Measurements from ENCODE around the gene RAET1E.

RAET1E gene

GRCh38 chr6:149861603-149862423, 36.1 kb downstream of the RAET1E start:
- Histone ChIP-seq H3K36me3 (replicated peaks; ENCODE audit: insufficient read depth, low read length) (no peaks in the 10 kb centered on the region), H3K4me3 (ENCODE audit: low read length) (no peak overlapping the region)

GRCh38 chr6:149860834-149861602, 36.9 kb downstream of the RAET1E start:
- Histone ChIP-seq H3K9me3 (replicated peaks; ENCODE audit: insufficient read depth, low read length) (no peaks in the 10 kb centered on the region), H4K20me1 (ENCODE audit: insufficient read depth, low read length) (no peaks in the 10 kb centered on the region), H3K79me2 (ENCODE audit: low read length) (no peaks in the 10 kb centered on the region), H3K4me2 (ENCODE audit: low read depth, low read length) (no peak overlapping the region), H3K9ac (ENCODE audit: low read length) (no peak overlapping the region), H3K4me1 (ENCODE audit: low read length) (no peaks in the 10 kb centered on the region), H3K4me3 (ENCODE audit: low read length) (no peak overlapping the region), H3K9me2 (replicated peaks; ENCODE audit: insufficient read depth, low read length) (no peaks in the 10 kb centered on the region), H3K27ac (ENCODE audit: low read length) (no peak overlapping the region), H3K27me3 (replicated peaks; ENCODE audit: insufficient read depth, low read length) (no peaks in the 10 kb centered on the region), H2AFZ (ENCODE audit: low read length) (no peak overlapping the region), H3F3A (ENCODE audit: insufficient read depth, low read length) (no peaks in the 10 kb centered on the region), H3K36me3 (replicated peaks; ENCODE audit: insufficient read depth, low read length) (no peaks in the 10 kb centered on the region)
- TF ChIP-seq EZH2phosphoT487 (IDR thresholded peaks at IDR 0.05; ENCODE audit: low read length) (no peak), EZH2 (optimal IDR thresholded peaks at IDR 0.05; ENCODE audit: low read depth, low read length) (no peak), CTCF (IDR thresholded peaks at IDR 0.05; ENCODE audit: low read length) (no peak)
- DNase-seq, result no peak

More at GRCh38 chr6:149861603-149862423, 36.1 kb downstream of the RAET1E start:
- H2AFZ ChIP-seq (ENCODE audit: low read length), result no peak overlapping the region
- H3K9me3 ChIP-seq (replicated peaks; ENCODE audit: insufficient read depth, low read length), result no peaks in the 10 kb centered on the region
- DNase-seq, result no peak
- H3K4me1 ChIP-seq (ENCODE audit: low read length), result no peaks in the 10 kb centered on the region
- H3K27ac ChIP-seq (ENCODE audit: low read length), result no peak overlapping the region
- H3F3A ChIP-seq (ENCODE audit: insufficient read depth, low read length), result no peaks in the 10 kb centered on the region
- no peak overlapping the region for H3K4me2 ChIP-seq (ENCODE audit: low read depth, low read length)
- no peaks in the 10 kb centered on the region for H3K27me3 ChIP-seq (replicated peaks; ENCODE audit: insufficient read depth, low read length)
- no peak overlapping the region for H3K9ac ChIP-seq (ENCODE audit: low read length)
- no peaks in the 10 kb centered on the region for H3K9me2 ChIP-seq (replicated peaks; ENCODE audit: insufficient read depth, low read length)
- H3K79me2 ChIP-seq (ENCODE audit: low read length), result no peaks in the 10 kb centered on the region
- no peak for TF ChIP-seq CTCF (IDR thresholded peaks at IDR 0.05; ENCODE audit: low read length)
- TF ChIP-seq EZH2 (optimal IDR thresholded peaks at IDR 0.05; ENCODE audit: low read depth, low read length), result no peak
- TF ChIP-seq EZH2phosphoT487 (IDR thresholded peaks at IDR 0.05; ENCODE audit: low read length), result no peak
- no peaks in the 10 kb centered on the region for H4K20me1 ChIP-seq (ENCODE audit: insufficient read depth, low read length)

GRCh38 chr6:149860513-149860833, 37.4 kb downstream of the RAET1E start:
- no peaks in the 10 kb centered on the region for H3K79me2 ChIP-seq (ENCODE audit: low read length)
- H3K9me3 ChIP-seq (replicated peaks; ENCODE audit: insufficient read depth, low read length), result no peaks in the 10 kb centered on the region
- TF ChIP-seq EZH2 (optimal IDR thresholded peaks at IDR 0.05; ENCODE audit: low read depth, low read length), result no peak
- TF ChIP-seq CTCF (IDR thresholded peaks at IDR 0.05; ENCODE audit: low read length), result no peak
- no peak for TF ChIP-seq EZH2phosphoT487 (IDR thresholded peaks at IDR 0.05; ENCODE audit: low read length)
- no peak overlapping the region for H3K4me2 ChIP-seq (ENCODE audit: low read depth, low read length)
- no peak for DNase-seq
- H3K27ac ChIP-seq (ENCODE audit: low read length), result no peak overlapping the region
- no peak overlapping the region for H2AFZ ChIP-seq (ENCODE audit: low read length)
- no peaks in the 10 kb centered on the region for H3K4me1 ChIP-seq (ENCODE audit: low read length)
- no peaks in the 10 kb centered on the region for H3F3A ChIP-seq (ENCODE audit: insufficient read depth, low read length)
- H3K4me3 ChIP-seq (ENCODE audit: low read length), result no peak overlapping the region
- no peaks in the 10 kb centered on the region for H4K20me1 ChIP-seq (ENCODE audit: insufficient read depth, low read length)
- no peaks in the 10 kb centered on the region for H3K36me3 ChIP-seq (replicated peaks; ENCODE audit: insufficient read depth, low read length)
- no peaks in the 10 kb centered on the region for H3K9me2 ChIP-seq (replicated peaks; ENCODE audit: insufficient read depth, low read length)
- no peak overlapping the region for H3K9ac ChIP-seq (ENCODE audit: low read length)
- no peaks in the 10 kb centered on the region for H3K27me3 ChIP-seq (replicated peaks; ENCODE audit: insufficient read depth, low read length)
